Erythroblast (primary cell): Measurements from ENCODE around the gene ANKRD44.

Experiments
- DNase-seq, 2 experiments: peaks; one replicate each; lab custom pipeline; 2025; lab: John Stamatoyannopoulos, UW
- GATA1 ChIP-seq: IDR thresholded peaks from 2 replicates; pipeline ENCODE4 v1.6.1; 2011; ENCODE audit warnings: low read depth, mild to moderate bottlenecking, control low read depth, low read length, moderate library complexity
- POLR2A ChIP-seq: IDR thresholded peaks from 2 replicates; pipeline ENCODE4 v1.6.1; 2011; ENCODE audit warnings: mild to moderate bottlenecking, low read length

Gene ANKRD44

DNA sequence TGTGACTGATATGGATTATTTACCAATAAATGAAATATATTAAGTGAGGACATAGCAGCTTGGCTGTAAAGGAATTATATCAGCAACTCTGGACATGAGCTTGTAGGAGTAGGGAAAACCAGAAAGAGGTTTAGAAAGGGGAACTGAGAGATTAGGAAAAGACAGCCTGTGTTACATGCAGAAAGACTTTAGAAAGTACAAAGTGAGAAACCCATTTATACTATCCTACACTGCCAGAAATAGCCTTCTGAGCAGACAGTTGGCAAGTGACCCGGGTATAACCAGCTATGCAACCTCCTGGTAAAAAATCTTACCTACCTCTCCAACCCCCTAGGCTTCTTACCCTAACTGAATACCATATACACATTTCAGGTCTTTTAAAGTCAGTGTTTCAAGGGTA is 134.1 kb downstream of the ANKRD44 start:
- DNase-seq = no peak
- no peak for TF ChIP-seq GATA1
- TF ChIP-seq POLR2A = no peak

DNA sequence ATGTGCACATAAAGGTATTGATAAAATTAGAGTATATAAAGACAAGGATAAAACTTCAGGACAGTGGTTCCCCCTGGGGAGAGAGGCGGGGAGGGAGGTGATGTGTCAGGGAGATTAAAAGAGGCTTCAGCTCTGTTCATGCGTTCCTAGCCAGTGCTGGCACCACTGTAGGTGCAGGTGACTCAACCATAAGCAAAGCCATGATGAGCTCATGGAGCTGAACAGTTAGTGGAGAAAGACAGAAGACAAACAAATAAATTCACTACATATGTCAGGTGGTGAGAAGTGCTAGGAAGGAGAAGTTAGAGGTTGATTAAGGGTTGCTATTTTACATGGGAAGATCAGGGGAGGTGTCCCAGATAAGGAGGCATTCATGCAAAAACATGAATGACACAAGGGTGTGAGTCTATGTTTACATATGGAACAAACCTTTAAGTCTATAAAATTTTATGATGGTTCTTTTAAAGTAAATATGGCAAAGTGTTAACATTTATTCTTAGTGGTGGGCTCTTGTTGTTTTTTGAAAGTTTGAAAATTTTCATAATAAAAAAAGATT is 136.0 kb downstream of the ANKRD44 start:
- no peak for TF ChIP-seq GATA1
- no peak for TF ChIP-seq POLR2A

GRCh38 chr2:197171582-197171981 is 139.0 kb downstream of the ANKRD44 start:
- TF ChIP-seq POLR2A (no peak), GATA1 (no peak)
- DNase-seq = no peak

More for the DNA sequence above, 136.0 kb downstream of the ANKRD44 start:
- DNase-seq = no peak

DNA sequence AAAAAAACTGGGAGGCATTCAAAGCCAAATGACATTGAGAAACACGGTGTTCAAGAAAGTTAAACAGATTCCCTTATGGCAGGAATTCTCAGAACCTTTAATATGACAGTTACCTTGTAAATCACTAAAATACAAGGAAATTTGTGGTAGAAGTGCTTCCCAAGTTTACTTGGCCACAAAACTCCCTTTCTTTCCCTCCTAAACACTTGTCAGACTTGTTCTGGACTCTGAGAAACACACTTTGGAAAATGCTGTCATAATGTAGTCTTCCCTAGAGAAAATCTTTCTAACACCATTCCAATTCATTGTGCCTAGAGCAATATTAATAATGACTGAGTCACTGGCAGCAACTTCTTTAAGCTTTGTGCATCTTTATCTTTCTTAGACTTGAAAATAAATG is 140.4 kb downstream of the ANKRD44 start:
- TF ChIP-seq POLR2A (no peak), GATA1 (no peak)
- DNase-seq = no peak

GRCh38 chr2:197168705-197169104 is 141.9 kb downstream of the ANKRD44 start:
- peak; percentile 60 to 69 for DNase-seq
- no peak for TF ChIP-seq GATA1
- TF ChIP-seq POLR2A = no peak

GRCh38 chr2:197167608-197168314 is 142.8 kb downstream of the ANKRD44 start:
- DNase-seq = no peak
- TF ChIP-seq POLR2A (no peak), GATA1 (no peak)

DNA sequence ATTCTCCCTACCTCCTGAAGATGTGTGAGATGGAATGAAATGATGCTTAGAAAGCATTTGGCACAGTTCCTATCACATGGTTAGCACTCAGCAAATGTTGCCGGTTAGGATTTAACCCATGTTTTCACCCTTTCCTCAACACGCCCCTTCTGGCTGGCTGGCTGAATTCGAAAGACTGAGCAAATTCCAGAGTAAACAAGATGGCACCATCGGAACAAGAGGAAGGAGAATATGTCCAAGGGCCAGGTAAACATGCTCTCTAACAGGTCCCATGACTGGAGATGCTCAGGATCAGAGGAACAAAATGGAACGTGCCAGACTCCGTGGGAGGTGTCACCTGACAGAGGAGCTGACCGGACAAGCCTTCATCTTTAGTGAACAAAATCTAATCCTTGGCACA is 145.6 kb downstream of the ANKRD44 start:
- TF ChIP-seq GATA1 (no peak), POLR2A (no peak)
- DNase-seq = no peak

DNA sequence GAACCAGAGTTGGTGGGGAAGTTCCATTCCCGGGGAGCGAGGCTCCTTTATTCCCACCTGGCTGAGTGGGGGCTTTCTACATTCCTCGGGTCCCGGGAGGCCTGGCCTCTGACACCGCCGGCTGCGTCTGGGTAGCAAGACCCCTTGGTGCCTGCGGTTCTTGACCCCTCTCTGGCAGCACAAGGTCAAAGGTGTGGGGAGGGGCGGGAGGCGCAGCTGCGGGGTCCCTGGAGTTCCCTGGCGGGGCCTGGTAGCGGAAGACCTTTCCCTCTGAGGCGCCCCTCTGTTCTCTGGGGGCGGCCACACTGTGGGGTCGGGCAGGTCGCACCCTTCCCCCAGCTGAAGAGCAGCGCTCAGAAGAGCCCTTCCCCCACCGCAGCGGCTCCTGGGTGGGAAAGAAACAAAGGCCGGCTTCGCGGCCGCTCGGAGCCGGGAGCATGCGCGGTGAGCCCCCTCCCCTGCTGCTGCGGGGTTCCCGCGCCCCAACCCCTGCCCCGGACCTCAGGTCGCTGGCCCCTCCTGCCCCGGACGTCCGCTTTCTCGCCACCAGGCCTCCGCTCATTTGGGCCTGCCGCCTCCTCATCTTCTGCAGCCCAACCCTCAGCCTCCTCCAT is 146.3 kb downstream of the ANKRD44 start:
- no peak for TF ChIP-seq GATA1
- TF ChIP-seq POLR2A = no peak
- DNase-seq = no peak

DNA sequence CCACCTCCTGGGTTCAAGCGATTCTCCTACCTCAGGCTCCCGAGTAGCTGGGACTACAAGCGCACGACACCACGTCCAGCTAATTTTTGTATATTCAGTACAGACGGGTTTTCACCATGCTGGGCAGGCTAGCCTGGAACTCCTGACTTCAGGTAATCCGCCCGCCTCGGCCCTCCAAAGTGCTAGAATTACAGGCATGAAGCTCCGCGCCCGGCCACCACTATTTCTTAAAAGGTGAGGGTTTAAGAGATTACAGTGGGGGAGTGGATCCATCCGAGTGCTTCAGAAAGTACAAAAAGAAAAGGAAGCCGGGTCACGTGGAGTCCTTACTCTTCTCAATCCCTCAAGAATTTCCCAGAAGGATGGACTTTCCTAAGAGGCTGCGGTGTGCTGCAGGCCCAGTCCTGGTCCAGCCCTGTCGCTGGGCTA is 146.9 kb downstream of the ANKRD44 start:
- no peak for DNase-seq
- TF ChIP-seq POLR2A = no peak
- no peak for TF ChIP-seq GATA1

- DNase-seq = no peak
- TF ChIP-seq POLR2A (no peak), GATA1 (no peak)
Measured at GRCh38 chr2:197161774-197162173, 148.8 kb downstream of the ANKRD44 start.

GRCh38 chr2:197159661-197160211 is 150.8 kb downstream of the ANKRD44 start:
- TF ChIP-seq POLR2A (no peak), GATA1 (no peak)
- no peak for DNase-seq

- TF ChIP-seq GATA1 (no peak), POLR2A (no peak)
- DNase-seq = no peak
Measured at GRCh38 chr2:197158591-197159550, 151.7 kb downstream of the ANKRD44 start.
